ENCODE results near the gene MAP3K7CL.

The MAP3K7CL gene, protein sequence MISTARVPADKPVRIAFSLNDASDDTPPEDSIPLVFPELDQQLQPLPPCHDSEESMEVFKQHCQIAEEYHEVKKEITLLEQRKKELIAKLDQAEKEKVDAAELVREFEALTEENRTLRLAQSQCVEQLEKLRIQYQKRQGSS

DNA sequence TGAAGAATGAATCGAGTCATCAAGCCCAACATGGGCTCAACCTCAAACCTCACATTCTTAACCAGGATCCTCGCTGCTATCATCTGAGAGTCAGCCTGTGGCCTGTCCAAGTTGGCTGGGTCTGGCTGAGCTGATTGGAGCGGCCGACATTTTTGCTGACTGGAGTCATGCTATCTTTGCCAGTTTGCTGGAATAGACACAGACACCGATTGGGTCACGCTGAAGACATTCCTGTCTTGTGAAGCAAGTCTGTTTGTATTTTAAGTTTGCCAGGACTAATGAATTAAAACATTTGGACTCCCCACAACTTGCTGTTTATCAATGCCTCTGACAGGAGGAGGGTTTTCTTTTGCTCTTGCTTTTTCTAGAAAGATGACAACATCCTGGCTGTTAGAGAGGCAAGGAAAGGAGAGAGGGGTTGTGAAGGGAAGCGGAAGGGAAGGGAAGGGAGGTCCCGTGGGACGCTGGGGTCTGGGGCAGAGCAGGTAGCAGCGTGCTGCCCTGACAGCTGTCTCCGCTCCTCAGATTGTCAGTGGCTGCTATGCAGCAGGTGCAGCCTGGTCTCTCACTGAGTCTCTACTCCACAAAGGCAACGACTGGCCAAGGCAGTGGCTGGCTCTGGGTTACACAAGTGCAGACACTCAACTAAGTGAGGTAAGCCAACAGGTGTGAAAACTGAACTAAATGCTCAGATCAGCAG, at the start of gene MAP3K7CL:
TSS of gene MAP3K7CL (plus strand) at position 375 of the 700 bp plus-strand sequence. CDS start 2,701 bp downstream, outside the sequence.
- no peak for DNase-seq

DNA sequence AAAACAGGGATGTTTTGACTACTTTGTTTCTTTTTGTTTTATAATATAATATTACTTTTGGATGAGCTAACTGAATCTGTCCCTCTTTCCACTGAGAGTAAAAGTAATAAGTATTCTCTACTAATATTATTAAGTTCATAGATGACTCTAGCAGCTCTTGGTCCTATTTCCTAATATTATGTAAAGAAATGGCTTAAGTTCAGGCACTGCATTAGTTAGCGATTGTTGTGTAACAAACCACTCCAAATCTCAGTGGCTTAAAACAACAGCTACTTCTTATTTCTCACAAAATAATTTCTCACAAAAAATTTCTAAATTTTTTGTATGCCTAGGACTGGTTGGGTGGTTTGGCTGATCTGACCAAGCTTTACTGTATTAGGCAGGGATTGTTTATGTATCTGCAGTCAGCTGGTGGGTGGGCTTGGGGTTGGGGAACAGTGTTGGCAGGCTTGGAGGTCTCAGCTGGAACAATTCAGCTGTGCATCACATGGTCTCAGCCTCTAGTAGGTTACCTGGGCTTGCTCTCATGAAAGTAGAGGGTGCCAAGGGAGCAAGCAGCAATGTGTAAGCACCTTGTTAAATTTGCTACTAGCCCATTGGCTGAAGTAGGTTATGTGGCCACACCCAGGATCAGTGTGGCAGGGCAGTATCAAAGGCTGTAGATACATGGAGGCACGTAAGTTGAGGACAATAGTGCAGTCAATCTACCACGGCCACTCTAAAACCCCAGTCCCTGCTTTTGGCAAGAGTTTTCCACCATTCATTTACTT, 48.2 kb upstream of the MAP3K7CL start:
- no peak for DNase-seq

DNA sequence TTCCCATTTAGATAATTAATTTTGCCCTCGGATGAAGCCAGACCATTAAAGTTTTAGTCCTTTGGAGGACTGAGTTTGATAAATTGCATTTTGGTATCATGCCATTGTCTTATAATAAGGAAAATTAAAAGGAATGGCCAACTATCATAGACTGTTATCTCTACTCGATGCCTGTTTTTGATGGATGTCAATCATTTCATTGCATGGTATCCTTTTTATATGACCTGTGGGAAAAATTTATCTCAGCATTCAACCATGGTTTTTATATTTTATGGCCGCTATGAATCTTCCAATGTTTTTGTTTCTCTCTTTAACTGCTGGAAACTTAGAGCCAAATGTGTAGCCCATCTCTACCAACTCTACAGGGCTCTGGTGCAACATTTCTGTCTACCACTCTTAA, 47.1 kb upstream of the MAP3K7CL start:
- DNase-seq: no peak

DNA sequence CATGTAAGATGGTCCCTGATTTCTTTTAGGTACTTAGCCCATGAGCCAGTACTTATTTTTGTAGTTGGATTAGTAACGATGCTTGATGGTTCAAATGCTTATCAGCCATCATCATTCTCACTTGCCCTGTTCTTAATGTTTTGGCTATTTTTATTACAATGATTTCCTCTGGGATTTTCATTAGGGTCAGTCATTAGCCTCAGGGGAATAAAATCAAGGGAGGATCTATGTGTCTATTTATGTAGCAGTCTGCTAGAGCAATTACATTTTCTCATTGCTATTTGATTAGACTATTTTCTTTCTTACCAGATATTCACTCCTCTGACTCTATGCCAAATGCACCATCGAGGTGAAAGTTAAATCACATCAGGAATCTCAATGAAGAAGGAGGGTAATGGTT, 46.1 kb upstream of the MAP3K7CL start:
- DNase-seq: no peak

DNA sequence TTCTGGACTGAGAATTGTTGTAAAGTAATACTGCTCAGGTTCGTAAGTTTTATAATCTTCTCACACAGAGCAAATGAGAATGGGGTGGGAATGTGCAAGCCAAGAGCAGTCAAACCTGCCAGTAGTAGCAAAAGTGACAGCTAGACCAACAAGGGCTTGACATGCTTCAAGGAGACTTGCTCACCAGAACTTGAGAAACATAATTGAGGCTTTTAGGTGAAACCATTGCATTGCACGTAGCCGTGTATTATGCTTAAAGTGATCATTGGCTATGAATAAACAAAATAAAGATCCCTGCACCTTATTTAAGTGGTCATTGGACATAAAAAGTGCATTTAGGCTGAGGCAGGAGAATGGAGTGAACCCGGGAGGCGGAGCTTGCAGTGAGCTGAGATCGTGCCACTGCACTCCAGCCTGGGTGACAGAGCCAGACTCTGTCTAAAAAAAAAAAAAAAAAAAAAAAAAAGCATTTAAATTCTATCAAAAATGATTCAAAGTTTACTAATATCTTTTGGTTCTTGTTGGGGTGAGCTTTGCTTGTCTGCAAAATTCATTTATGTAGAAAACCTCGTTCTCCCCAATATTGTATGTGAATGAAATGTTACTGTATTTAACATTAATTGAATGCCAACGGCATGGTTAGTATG, 45.2 kb upstream of the MAP3K7CL start:
- no peak for DNase-seq

DNA sequence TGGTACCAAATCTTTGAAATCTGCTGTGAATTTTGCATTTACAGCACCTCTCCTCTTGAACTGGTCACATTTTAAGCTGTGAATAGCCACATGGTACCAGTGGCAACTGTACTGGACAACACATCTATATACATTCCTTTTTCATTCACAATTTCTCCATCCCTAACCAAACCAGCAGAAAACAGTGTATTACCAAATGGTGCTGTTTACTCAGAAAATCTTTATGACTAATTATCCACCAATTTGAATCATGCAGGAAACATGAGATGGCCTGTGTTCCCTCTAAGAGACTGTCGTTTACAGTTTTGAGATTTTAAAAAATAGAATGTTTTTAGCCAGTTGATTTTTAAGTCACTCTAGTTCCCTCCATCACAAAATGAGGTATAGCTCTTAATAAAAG, 39.4 kb upstream of the MAP3K7CL start:
- no peak for DNase-seq

DNA sequence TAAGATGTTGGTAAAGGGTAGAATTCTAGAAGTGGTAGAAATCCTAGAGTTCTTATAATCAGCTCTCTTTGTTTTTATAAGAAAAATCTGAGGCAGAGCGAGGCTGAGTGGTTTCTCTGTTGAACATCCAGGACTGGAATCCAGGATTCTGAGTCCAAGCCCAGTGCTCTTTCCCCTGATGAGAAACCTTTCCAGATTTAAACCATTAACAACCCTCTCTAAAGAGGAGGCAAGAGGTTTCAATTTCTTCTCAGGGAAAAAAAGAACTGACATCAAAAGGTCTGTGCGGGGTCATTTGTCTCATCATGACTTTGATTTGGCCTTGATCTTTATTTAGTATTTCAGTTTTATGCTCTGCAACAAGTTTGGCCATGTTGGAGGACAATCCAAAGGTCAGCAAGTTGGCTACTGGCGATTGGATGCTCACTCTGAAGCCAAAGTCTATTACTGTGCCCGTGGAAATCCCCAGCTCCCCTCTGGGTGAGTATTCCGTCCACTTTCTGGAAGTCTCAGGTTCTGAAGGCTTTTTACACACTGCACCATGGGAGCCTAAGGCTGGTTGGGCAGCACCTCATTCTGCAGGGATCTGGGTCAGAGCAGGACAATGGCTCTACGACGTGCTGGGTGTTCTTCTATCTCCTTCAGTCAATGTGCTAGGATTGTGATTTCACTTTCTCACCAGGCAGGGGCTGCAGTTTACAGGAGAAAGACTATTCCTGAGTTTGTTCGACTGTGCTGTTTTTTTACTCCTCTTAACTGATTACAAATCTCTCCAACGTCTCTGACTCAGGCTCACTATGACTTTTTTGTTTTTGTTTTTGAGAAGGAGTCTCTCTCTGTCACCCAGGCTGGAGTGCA, 38.1 kb upstream of the MAP3K7CL start:
- DNase-seq: no peak

DNA sequence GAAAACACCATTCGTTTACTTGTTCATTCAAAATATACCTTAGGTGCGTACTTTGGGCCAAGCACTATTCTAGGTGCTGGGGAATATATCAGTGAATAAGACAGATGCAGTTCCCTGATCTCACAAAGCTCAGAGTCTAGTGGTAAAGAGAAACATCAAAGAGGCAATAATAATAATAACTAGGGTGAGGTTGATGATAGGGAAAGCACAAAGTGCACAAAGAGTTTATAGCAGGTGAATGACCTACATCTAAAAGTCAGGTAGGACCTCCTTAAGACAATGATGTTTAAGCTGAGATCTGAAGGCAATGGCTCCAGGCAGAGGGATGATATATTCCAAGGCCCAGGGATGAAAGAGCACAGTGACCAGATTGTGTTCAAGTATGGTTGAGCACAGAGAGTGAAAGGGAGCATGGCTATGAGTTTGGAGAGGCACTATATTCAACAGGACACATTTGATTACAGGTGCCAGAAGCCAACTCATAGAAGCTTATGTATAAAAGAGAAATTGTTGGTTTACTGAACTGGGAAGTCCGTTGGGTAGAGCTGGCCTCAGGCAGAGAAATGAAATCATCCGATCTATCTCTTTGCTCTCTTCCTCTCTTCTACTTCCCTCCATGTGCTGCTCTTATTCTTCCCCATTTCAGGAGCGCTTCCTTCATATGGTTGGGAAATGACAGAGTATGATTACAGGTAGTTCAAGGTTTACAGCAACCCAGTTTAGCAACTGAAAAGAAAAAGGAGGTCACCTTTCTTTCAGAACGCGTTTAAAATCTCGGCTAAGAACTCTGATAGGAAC, 34.0 kb upstream of the MAP3K7CL start:
- DNase-seq: no peak

DNA sequence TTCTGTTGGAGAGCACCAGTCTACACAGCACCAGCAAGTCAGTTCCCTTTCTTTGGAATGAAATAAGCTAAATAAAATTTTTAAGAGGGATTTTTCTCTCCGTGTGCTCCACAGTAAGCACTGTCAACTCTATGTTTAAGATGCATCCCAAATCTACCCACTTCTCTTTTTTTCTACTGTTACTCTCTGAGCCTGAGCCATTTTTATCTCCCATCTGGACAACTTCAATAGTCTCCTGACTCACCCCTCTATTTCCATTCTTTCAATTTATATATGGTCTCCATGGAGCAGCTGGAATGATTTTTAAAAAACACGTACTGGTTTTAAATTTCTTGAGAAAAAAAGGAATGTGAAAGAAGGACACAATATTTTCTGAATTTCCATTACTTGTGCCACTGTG, 32.3 kb upstream of the MAP3K7CL start:
- no peak for DNase-seq

DNA sequence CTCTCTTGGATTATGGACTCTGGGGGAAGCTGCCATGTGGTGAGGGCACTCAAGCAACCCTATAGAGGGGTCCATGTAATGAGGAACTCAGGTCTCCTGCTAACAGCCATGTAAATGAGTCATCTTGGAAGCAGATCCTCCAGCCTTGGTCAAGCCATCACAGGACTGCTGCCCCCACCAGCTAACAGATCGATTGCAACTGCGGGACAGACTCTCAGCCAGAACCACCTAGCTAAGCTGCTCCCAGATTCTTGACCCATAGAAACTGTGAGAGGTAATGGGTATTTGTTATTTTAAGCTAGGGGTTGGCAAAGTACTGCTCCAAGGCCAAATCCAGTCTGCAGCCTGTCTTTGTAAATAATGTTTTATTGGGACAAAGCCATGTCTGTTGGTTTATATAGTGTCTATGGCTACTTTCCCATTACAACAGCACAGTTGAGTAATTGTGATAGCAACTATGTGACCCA, 27.6 kb upstream of the MAP3K7CL start:
- no peak for DNase-seq

DNA sequence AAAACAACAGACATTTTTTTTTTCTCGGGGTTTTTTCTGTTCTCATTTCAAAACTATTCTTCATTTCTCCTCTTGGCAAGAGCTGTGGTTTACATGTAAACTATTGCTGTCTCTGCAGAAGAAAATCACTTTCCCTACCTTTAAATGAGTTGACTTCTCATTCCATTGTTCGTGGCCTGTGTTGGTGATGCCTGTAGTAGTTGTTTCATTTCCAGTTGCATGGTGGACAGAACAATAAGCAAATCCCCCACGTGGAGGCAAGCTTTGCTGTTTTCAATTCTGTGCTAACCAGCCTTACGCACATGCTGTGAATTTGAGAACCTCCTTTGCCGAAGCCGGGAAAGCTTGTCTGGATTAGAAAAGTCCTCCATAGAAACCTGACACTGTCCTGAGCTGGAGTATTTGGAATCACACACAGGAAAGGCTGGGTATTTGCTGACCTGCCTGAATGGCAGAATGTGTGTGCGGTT, 26.2 kb upstream of the MAP3K7CL start:
- no peak for DNase-seq

DNA sequence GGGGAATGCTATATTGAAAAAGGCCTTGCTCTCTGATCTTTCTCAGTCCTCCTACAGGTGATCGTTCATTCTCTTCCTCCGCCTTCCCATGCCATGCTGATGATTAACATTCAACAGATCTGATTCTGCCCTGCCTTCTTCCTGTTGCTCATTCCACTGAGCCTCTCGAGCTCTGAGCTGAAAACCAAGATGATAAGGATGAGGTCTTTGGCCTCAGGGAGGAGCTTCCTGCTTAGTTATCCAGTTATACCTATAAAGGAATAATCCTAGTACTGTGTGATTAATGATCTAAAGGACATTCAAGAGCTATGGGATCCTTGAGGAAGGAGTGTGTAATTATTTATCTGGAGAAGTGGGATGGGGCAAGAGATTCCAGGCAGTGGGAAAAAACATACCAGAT, 25.2 kb upstream of the MAP3K7CL start:
- no peak for DNase-seq

DNA sequence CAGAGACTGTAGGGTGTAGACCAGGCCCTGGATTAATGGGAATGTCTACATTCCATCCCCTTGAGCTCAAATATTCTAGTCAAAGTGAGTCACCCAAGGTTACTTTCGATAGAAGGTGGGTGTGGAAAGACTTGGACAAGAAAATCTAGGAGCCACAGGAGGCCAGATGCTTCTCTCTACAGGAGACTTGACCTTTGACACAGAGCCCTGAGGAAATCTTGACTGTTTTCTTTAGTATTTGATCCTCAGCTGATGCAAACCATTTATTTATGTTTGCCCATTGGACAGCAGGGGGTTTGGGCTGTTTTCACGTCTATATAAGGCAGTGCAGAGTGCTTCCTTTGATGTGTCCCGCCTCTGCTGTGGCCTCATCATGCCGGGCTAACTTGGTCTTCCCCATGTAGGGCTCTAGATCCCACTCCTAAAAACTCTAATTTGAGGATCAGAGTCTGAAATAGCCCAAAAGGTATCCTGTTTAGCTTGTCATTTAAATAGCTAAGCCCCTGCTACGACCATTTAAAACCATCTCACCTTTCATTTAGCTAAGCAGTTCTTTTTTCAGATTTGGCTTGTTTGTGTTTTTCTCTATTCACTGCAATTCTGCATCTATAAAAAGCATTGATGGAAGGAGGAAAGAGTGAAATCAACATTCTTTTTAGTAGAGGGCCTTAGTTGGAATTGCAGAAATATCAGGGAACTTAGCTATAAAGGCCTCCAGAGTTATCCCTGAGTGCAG, 15.5 kb upstream of the MAP3K7CL start:
- no peak for DNase-seq

DNA sequence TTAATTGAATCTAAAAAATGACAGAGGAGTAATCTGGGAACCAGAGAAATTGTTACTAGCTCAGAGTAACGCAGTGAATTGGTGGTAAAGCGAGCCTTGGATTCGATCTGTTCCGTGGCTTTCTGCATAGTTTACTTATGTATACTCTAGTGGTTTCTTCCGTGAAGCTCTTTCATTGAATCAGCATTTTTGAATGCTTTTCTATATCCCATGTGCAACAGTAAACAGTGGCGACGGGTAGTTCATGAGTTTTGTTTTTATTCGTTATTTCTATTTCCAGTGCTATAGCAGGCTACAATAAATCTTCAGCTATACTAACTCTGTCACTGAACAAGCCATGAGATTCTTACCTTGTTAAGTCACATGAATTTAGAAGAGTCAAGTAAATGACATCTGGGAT, 14.5 kb upstream of the MAP3K7CL start:
- DNase-seq: no peak

DNA sequence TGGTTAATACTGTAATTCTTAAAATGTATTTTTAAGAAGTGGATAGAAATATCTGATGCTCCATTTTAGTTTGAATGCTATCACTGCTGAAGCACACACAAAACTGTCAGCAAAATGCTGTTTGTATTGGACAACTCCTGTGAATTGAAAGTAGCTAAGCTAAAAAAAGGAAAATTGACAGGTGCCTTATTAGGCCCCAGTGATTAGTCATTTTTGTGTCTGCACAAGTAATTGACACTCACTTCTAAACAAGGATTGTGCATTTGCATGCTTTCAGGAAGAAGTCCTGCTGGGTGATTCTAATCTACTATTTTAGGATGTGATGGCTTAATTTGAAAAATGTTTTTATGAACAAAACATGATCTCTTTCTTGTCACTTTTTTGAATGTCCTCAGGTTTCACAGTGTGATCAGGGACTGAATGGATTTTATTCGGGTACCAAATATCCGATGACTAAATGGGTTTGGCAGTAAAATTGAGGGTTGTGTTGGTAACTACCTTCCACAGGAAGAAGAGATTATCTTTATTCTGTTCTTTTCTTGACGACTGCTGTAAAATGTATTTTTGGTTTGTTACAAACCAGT, 13.0 kb upstream of the MAP3K7CL start:
- no peak for DNase-seq

DNA sequence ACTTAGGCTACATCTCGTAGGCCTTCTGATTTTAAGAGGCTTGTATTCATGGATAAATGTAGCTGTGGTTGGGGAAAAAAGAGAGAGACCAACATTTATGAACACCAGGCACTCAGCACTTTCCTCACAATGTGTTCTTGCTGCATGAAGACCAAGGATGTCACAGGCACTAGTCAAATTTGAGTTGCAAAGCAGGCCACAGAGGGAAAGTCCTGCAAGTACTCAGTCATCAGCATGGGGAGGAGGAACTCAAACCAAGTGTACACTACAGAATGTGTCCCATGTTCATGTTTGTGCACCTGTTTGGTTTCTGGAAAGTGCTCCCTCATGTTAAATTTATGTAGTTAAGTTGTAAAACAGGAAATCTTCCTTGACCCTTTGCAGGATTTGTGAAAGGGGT, 8.7 kb upstream of the MAP3K7CL start:
- DNase-seq: no peak

DNA sequence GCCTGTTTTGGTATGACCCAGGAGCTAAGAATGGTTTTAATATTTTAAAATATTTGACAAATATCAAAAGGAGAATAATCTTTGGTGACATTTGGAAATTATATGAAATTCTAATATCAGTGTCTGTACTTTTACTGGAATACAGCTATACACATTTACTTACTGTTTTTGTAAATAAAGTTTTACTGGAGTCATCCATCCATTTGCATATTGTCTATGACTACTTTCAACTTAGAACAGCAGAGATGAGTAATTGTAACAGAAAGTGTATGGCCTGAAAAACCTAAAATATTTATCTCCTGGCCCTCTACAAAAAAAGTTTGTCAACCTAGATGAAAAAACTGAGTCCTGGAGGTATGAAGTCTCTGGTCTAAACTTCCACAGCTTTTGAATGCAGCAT, 5.8 kb upstream of the MAP3K7CL start:
- DNase-seq: no peak

DNA sequence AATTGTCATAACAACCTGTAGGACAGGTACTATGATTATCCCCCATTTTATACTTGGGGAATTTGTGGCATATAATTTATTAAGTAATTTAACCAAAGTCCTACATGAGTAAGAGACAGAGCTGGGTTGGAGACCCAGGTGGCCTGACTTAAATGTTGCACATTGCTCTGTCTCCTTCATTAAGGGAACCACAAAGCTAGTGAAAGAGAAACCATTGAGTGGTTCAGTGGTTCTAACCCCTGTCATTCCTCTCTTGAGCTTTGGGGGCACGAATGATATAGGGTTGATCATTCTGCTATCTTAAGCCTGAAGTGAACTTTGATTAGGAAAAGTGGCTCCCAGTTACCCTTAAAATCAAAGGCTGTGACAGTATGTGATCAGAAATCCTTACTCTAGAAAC, 5.3 kb upstream of the MAP3K7CL start:
- no peak for DNase-seq

DNA sequence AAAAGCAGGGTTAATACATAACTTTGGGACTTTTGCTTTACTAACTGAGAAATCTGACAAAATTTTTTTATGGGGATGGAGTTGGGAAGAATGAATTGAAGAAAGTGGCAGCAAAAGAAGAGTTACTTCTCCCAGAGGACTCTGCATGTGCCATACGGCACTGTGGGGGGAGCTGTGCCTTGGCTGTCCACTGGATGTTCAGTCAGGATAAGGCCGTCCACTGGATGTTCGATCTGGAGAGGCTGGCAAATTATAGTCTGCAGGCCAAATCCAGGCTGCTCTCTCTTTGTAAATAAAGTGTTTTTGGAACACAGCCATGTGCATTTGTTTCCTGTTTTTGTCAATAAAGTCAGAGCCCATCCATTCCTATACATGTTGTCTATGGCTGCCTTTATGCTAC, 4.5 kb upstream of the MAP3K7CL start:
- no peak for DNase-seq

DNA sequence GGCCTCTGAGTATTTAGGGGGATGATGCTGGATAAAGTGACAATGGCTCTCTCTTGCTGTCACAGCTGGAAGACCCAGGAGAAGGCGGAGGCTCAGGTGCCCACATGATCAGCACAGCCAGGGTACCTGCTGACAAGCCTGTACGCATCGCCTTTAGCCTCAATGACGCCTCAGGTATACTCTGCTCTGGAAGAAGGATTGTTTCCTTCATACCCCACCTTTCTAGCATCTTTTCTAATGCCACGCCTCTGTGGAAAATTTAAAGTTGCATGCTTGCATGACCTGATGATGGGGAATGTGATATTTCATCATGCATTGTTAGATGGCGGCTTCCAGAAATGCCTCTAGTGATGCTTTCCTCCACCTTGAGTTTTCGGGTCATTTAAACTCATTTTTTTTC, 2.8 kb downstream of the MAP3K7CL start:
- DNase-seq: no peak
